ENCODE results near the gene POM121L12.

Gene POM121L12

GRCh38 chr7:53035499-53036412 lies at the start of gene POM121L12:
Gene POM121L12, plus strand, starts transcription at chr7:53035633. Its CDS starts 39 bp downstream, at chr7:53035672.
- no peak for DNase-seq

- no peak for DNase-seq
Measured at GRCh38 chr7:52992001-52992400, 43.4 kb upstream of the POM121L12 start.

GRCh38 chr7:52992479-52993162 lies 42.8 kb upstream of the POM121L12 start:
- no peak for DNase-seq

GRCh38 chr7:52995676-52996075 lies 39.8 kb upstream of the POM121L12 start:
- no peak for DNase-seq

- no peak for DNase-seq
Measured at GRCh38 chr7:53001221-53001620, 34.2 kb upstream of the POM121L12 start.

- DNase-seq = no peak
Measured at GRCh38 chr7:53002389-53002788, 33.0 kb upstream of the POM121L12 start.

GRCh38 chr7:53003653-53004445 lies 31.6 kb upstream of the POM121L12 start:
- DNase-seq = no peak

GRCh38 chr7:53013925-53014324 lies 21.5 kb upstream of the POM121L12 start:
- DNase-seq = no peak

- DNase-seq = no peak
Measured at GRCh38 chr7:53015463-53015862, 20.0 kb upstream of the POM121L12 start.

GRCh38 chr7:53022893-53023292 lies 12.5 kb upstream of the POM121L12 start:
- no peak for DNase-seq

GRCh38 chr7:53048638-53049037 lies 13.2 kb downstream of the POM121L12 start:
- no peak for DNase-seq

GRCh38 chr7:53050433-53050832 lies 15.0 kb downstream of the POM121L12 start:
- no peak for DNase-seq

GRCh38 chr7:53059591-53059990 lies 24.2 kb downstream of the POM121L12 start:
- DNase-seq = no peak

- no peak for DNase-seq
Measured at GRCh38 chr7:53060066-53060465, 24.6 kb downstream of the POM121L12 start.

GRCh38 chr7:53062796-53063195 lies 27.4 kb downstream of the POM121L12 start:
- no peak for DNase-seq

- DNase-seq = no peak
Measured at GRCh38 chr7:53068673-53069072, 33.2 kb downstream of the POM121L12 start.

GRCh38 chr7:53070883-53071282 lies 35.5 kb downstream of the POM121L12 start:
- DNase-seq = no peak
